ENCODE measurements around the gene APCDD1L.

GRCh38 chr20:58494923-58495622 is 20.1 kb downstream of the APCDD1L start:
- no peak for TF ChIP-seq EZH2phosphoT487 (IDR thresholded peaks at IDR 0.05; ENCODE audit: insufficient read depth, low read depth)
- TF ChIP-seq EZH2 (IDR thresholded peaks at IDR 0.05; ENCODE audit: insufficient read depth, poor library complexity, severe bottlenecking), result no peak
